Fibroblast of pulmonary artery (primary cell): ENCODE measurements around the gene ZNF43.
"Not testable (repeated sequence)": the region's sequence is repeated elsewhere in the genome, so short reads cannot be mapped to it uniquely, and the experiment has no call there.

Experiments used
- DNase-seq: peaks from one replicate; pipeline ENCODE4 v3.0.0-alpha.2; 2010; ENCODE audit warnings: low read depth
- H3K4me3 ChIP-seq: replicated peaks from 2 replicates; pipeline ENCODE4 v1.5.1; 2011; ENCODE audit warnings: low read depth, mild to moderate bottlenecking, control low read depth, low read length, moderate library complexity
- CTCF ChIP-seq: IDR thresholded peaks from 2 replicates; pipeline ENCODE4 v1.5.1; 2011; ENCODE audit warnings: mild to moderate bottlenecking, control low read depth, low read length, inconsistent platforms; ENCODE audit errors: missing control alignments

ZNF43 gene

GRCh38 chr19:21789466-21790085 lies 46.4 kb downstream of the ZNF43 start:
- H3K4me3 ChIP-seq: no peak overlapping the region
- no peak for DNase-seq
- TF ChIP-seq CTCF: no peak

- no peak for DNase-seq
- TF ChIP-seq CTCF: no peak
- no peak overlapping the region for H3K4me3 ChIP-seq
Observed at GRCh38 chr19:21786936-21787335, 49.0 kb downstream of the ZNF43 start.

DNA sequence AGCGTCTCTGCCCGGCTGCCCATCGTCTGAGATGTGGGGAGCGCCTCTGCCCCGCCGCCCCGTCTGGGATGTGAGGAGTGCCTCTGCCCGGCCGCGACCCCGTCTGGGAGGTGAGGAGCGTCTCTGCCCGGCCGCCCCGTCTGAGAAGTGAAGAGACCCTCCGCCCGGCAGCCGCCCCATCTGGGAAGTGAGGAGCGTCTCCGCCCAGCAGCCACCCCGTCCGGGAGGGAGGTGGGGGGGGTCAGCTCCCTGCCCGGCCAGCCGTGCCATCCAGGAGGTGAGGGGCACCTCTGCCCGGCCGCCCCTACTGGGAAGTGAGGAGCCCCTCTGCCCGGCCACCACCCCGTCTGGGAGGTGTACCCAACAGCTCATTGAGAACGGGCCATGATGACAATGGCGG lies 60.2 kb downstream of the ZNF43 start:
- H3K4me3 ChIP-seq, DNase-seq: not testable (repeated sequence)

- peak within 1 kb of the TSS; percentile 90 for H3K4me3 ChIP-seq
- TF ChIP-seq CTCF: no peak
- DNase-seq: peak; percentile 94
Observed at GRCh38 chr19:21767065-21767800, 68.7 kb downstream of the ZNF43 start, which contains the start of gene ZNF100. TSS of gene ZNF100 (minus strand) at chr19:21767579. CDS start at chr19:21767429, 150 bp downstream.

DNA sequence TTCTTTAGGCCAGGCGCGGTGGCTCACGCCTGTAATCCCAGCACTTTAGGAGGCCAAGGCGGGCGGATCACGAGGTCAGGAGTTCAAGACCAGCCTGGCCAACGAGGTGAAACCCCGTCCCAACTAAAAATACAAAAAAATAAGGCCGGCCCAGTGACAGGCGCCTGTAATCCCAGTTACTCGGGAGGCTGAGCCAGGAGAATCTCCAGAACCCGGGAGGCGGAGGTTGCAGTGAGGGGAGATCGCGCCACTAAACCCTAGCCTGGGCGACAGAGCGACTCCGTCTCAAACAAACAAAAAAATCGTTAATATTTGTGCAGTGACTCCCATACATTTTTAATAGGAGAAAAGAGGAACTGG lies 69.3 kb downstream of the ZNF43 start:
- peak; percentile 0 for DNase-seq
- peak overlapping the region; percentile 90 for H3K4me3 ChIP-seq

- H3K4me3 ChIP-seq: no peak overlapping the region
- no peak for DNase-seq
- no peak for TF ChIP-seq CTCF
Observed at GRCh38 chr19:21765151-21765550, 70.8 kb downstream of the ZNF43 start.

- DNase-seq, H3K4me3 ChIP-seq: not testable (repeated sequence)
Observed at GRCh38 chr19:21761547-21761946, 74.4 kb downstream of the ZNF43 start.

GRCh38 chr19:21758296-21758695 lies 77.7 kb downstream of the ZNF43 start:
- TF ChIP-seq CTCF: no peak
- no peak for DNase-seq
- H3K4me3 ChIP-seq: no peak overlapping the region

- DNase-seq, H3K4me3 ChIP-seq: not testable (repeated sequence)
Observed at GRCh38 chr19:21755555-21755954, 80.4 kb downstream of the ZNF43 start.
